HFFc6 (cell line): Measurements from ENCODE around the gene ST8SIA6. TPM values are rescaled to one million over a fixed set of nuclear protein-coding genes. Genes with fewer than 3 reads are reported as not detected.

ENCODE experiments used
- DNase-seq: peaks from one replicate; pipeline ENCODE4 v3.0.0-alpha.2; 2018
- H3K27ac Mint-ChIP-seq: 2 replicates; pipeline ENCODE4 v1.8.0; 2020; ENCODE audit warnings: mild to moderate bottlenecking, mixed read lengths
- H3K27me3 Mint-ChIP-seq: 2 replicates; pipeline ENCODE4 v1.8.0; 2021; ENCODE audit warnings: mild to moderate bottlenecking, moderate library complexity, mixed read lengths; ENCODE audit not compliant: insufficient read depth
- H3K36me3 Mint-ChIP-seq: 2 replicates; pipeline ENCODE4 v1.8.0; 2021; ENCODE audit warnings: low read depth, mixed read lengths
- H3K4me1 Mint-ChIP-seq: 2 replicates; pipeline ENCODE4 v1.8.0; 2020; ENCODE audit warnings: low read depth, mixed read lengths
- H3K4me3 Mint-ChIP-seq: 2 replicates; pipeline ENCODE4 v1.8.0; 2020; ENCODE audit warnings: mild to moderate bottlenecking, moderate library complexity, mixed read lengths
- H3K9me3 Mint-ChIP-seq: 2 replicates; pipeline ENCODE4 v1.8.0; 2020; ENCODE audit warnings: mild to moderate bottlenecking, mixed read lengths
- CTCF ChIP-seq: fragments of 200-600 bp; sonication (generic); IDR thresholded peaks from 2 replicates; pipeline ENCODE4 v1.5.0; 2021; ENCODE audit warnings: antibody characterized with exemption, mild to moderate bottlenecking
- total RNA-seq, 6 experiments: library from RNA; stranded (reverse); fragmentation: NEBNext Ultra II Directional; extraction: Animal tissue kit (Norgen Biotek cat#: 25700); gene quantifications; 2 replicates in 1 of 6; 3 replicates in 5 of 6; pipeline ENCODE4 v1.2.3, GENCODE V29; 2021

The ST8SIA6 gene
- total RNA-seq, 6 experiments from 2014 or later = not detected

GRCh38 chr10:17415046-17415658 lies 39.2 kb downstream of the ST8SIA6 start:
- Mint-ChIP-seq H3K27ac (no peak overlapping the region), H3K27me3 (peaks cover 40% of the 10 kb centered on the region), H3K4me1 (no peaks in the 10 kb centered on the region), H3K4me3 (no peak overlapping the region), H3K36me3 (no peaks in the 10 kb centered on the region), H3K9me3 (no peaks in the 10 kb centered on the region)
- no peak for DNase-seq
- TF ChIP-seq CTCF = no peak

- H3K4me3 Mint-ChIP-seq = no peak overlapping the region
- H3K27ac Mint-ChIP-seq = no peak overlapping the region
- no peak for TF ChIP-seq CTCF
Observed at GRCh38 chr10:17414484-17414883, 39.9 kb downstream of the ST8SIA6 start.

GRCh38 chr10:17413876-17414275 lies 40.5 kb downstream of the ST8SIA6 start:
- Mint-ChIP-seq H3K9me3 (no peaks in the 10 kb centered on the region), H3K36me3 (no peaks in the 10 kb centered on the region), H3K4me3 (no peak overlapping the region), H3K27ac (no peak overlapping the region), H3K27me3 (peaks cover 40% of the 10 kb centered on the region), H3K4me1 (no peaks in the 10 kb centered on the region)
- no peak for DNase-seq
- TF ChIP-seq CTCF = no peak

More at GRCh38 chr10:17414484-17414883, 39.9 kb downstream of the ST8SIA6 start:
- peaks cover 40% of the 10 kb centered on the region for H3K27me3 Mint-ChIP-seq
- DNase-seq = no peak
- no peaks in the 10 kb centered on the region for H3K4me1 Mint-ChIP-seq
- no peaks in the 10 kb centered on the region for H3K9me3 Mint-ChIP-seq
- H3K36me3 Mint-ChIP-seq = no peaks in the 10 kb centered on the region

DNA sequence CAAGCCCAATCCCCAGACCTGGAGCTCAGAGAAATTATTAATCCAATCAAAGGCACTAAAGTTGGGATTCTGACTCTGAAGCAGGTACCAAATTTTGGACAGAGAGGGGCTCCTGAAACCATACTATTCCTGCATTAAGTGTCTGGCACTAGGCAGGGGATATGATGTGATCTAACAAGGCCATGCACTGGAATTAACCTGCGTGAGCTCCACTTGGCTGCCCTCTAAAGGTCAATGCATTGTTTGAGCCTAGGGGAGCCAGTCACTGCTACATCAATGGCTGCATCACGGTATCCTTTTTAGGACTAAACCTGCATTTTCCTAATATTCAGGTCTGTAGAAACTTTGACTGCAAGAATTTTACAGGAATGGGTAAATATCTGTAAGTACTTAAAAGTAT lies 42.1 kb downstream of the ST8SIA6 start:
- no peaks in the 10 kb centered on the region for H3K9me3 Mint-ChIP-seq

DNA sequence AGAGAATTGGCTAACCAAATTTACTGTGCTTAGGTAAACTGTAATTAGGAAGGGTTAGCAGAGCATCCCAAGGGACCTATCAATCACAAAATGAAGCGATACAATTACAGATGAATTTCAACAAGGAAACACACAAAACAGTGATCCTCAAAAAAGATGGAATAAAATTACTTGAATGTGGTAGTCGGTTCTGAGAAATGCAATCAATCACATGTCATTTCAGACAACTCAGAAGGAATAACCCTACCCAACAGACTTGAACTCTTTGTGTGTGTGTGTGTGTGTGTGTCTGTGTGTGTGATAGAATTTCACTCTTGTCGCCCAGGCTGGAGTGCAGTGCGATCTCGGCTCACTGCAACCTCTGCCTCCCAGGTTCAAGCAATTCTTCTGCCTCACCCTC lies 43.5 kb downstream of the ST8SIA6 start:
- Mint-ChIP-seq H3K36me3 (no peaks in the 10 kb centered on the region), H3K4me1 (no peaks in the 10 kb centered on the region), H3K4me3 (no peak overlapping the region), H3K27ac (no peak overlapping the region), H3K27me3 (peaks cover 23% of the 10 kb centered on the region), H3K9me3 (no peaks in the 10 kb centered on the region)
- no peak for TF ChIP-seq CTCF
- no peak for DNase-seq

More for the DNA sequence above, 42.1 kb downstream of the ST8SIA6 start:
- no peak for DNase-seq
- H3K4me1 Mint-ChIP-seq = no peaks in the 10 kb centered on the region
- H3K27me3 Mint-ChIP-seq = peaks cover 34% of the 10 kb centered on the region
- H3K27ac Mint-ChIP-seq = no peak overlapping the region
- no peak overlapping the region for H3K4me3 Mint-ChIP-seq
- no peak for TF ChIP-seq CTCF
- no peaks in the 10 kb centered on the region for H3K36me3 Mint-ChIP-seq
